Measurements from ENCODE around the gene ZNF638. TPM values are rescaled to one million over a fixed set of nuclear protein-coding genes. Genes with fewer than 3 reads are reported as not detected.

ZNF638 gene
- total RNA-seq, 2 donors from 2014 or later, result 196 to 208 TPM

DNA sequence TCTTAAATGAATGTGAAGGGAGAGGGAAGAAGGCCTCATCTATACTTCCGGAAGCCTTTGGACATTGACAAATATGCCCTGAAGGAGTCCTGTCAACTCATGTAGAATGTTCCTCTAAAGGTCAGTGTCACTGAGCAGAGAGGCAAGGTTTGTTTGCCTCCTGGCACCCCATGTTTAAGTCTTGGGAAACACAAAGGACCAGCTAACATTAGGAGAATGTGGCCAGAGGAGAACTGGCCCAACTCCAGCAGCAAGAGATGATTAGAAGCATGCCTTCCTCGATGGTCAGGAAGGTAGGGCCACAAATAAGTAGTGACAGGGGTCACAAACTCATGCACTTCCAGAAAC is 127.5 kb downstream of the ZNF638 start:
- H3K27ac ChIP-seq (ENCODE audit: low read depth, low read length), result no peak overlapping the region
- peaks cover 31% of the 10 kb centered on the region for H3K4me1 Mint-ChIP-seq
- no peak overlapping the region for H3K9ac ChIP-seq (ENCODE audit: extremely low read depth, low read length, poor library complexity, severe bottlenecking)
- TF ChIP-seq, protein P1, sequence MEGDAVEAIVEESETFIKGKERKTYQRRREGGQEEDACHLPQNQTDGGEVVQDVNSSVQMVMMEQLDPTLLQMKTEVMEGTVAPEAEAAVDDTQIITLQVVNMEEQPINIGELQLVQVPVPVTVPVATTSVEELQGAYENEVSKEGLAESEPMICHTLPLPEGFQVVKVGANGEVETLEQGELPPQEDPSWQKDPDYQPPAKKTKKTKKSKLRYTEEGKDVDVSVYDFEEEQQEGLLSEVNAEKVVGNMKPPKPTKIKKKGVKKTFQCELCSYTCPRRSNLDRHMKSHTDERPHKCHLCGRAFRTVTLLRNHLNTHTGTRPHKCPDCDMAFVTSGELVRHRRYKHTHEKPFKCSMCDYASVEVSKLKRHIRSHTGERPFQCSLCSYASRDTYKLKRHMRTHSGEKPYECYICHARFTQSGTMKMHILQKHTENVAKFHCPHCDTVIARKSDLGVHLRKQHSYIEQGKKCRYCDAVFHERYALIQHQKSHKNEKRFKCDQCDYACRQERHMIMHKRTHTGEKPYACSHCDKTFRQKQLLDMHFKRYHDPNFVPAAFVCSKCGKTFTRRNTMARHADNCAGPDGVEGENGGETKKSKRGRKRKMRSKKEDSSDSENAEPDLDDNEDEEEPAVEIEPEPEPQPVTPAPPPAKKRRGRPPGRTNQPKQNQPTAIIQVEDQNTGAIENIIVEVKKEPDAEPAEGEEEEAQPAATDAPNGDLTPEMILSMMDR (conservative IDR thresholded peaks at IDR 0.05), result no peak
- no peaks in the 10 kb centered on the region for H3K36me3 Mint-ChIP-seq (ENCODE audit: low read depth)
- no peak for DNase-seq
- H3K4me3 Mint-ChIP-seq, result no peak overlapping the region
- no peaks in the 10 kb centered on the region for H3K9me3 Mint-ChIP-seq
- H3K27ac Mint-ChIP-seq, result no peak overlapping the region
- WGBS, 2 experiments (ENCODE audit: insufficient coverage in 1 of 2, insufficient read length in 1 of 2), result 92 to 94% methylated on average over 2 of the region's 2 CpGs
- H3K36me3 ChIP-seq (ENCODE audit: control insufficient read depth, insufficient read depth, low read length), result no peaks in the 10 kb centered on the region
- no peak overlapping the region for H3K4me3 ChIP-seq (ENCODE audit: low read length)
- peaks cover 14% of the 10 kb centered on the region for H3K27me3 ChIP-seq (ENCODE audit: control insufficient read depth, insufficient read depth, low read length, poor library complexity, severe bottlenecking)
- H3K4me1 ChIP-seq (ENCODE audit: control insufficient read depth, insufficient read depth, low read length), result peaks cover 3% of the 10 kb centered on the region
- no peaks in the 10 kb centered on the region for H3K9me3 ChIP-seq (ENCODE audit: control insufficient read depth, low read length)
- H3K27me3 Mint-ChIP-seq (ENCODE audit: insufficient read depth), result peaks cover 36% of the 10 kb centered on the region

DNA sequence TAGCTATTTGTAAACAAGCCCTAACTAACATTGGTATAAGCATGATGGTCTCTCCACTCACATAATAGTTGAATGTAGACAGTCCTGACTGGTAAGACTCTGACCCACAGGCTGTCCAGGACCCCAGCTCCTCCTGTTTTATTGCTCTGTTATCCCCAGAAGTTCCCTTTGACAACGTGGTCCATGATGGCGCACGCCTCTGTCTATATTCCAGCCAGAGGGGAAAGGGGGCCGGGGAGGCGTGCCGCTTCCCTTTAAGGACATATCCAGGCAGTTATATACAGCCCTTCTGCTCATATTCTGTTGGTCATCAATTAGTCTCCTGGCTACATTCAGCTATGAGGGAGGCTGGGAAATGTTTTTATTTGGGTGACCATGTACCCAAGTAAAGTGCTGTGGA is 128.5 kb downstream of the ZNF638 start:
- no peak for DNase-seq

DNA sequence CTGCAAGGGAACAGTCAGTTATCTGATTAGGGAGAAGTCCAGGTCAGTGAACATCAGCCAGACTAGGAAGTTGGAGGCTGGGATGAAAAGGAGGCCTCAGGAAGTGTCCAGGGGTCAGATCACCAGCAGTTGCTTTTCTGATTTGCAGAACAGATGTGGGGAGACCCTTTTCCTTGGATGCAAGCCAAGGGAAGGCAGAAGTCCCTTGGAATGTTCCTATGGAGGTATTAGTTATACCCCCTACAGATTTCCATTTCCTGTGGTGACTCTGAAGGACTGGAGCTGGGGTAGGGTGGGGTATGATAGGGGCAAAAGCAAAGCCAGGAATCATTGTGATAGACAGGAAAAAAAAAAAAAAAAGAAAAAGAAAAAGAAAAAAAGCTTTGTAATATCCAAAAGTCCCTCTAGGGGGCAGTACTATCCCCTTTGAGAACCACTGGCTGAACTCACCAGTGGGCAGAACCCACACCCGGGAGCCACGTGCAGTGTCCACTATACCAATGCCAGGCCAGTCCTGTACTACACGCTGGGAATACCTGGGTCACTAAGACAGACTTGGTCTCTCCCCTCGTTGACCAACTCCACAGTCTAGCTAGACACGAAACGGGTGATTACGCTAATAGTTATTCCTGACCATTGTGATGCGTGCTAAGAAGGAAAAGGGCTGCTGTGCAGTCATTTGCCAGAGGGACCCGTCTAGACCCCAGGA is 129.2 kb downstream of the ZNF638 start:
- H3K9me3 Mint-ChIP-seq, result no peaks in the 10 kb centered on the region
- TF ChIP-seq, protein P1 (conservative IDR thresholded peaks at IDR 0.05), result peak; percentile 85

More for the DNA sequence above, 128.5 kb downstream of the ZNF638 start:
- peaks cover 26% of the 10 kb centered on the region for H3K27me3 Mint-ChIP-seq (ENCODE audit: insufficient read depth)
- H3K27ac ChIP-seq (ENCODE audit: low read depth, low read length), result no peak overlapping the region
- WGBS, 2 experiments (ENCODE audit: insufficient coverage in 1 of 2, insufficient read length in 1 of 2), result 82 to 89% methylated on average over 3 to 6 of the region's 6 CpGs
- no peak overlapping the region for H3K4me3 Mint-ChIP-seq
- H3K9me3 Mint-ChIP-seq, result no peaks in the 10 kb centered on the region
- peaks cover 3% of the 10 kb centered on the region for H3K4me1 ChIP-seq (ENCODE audit: control insufficient read depth, insufficient read depth, low read length)
- no peak overlapping the region for H3K9ac ChIP-seq (ENCODE audit: extremely low read depth, low read length, poor library complexity, severe bottlenecking)
- H3K36me3 ChIP-seq (ENCODE audit: control insufficient read depth, insufficient read depth, low read length), result no peaks in the 10 kb centered on the region
- H3K36me3 Mint-ChIP-seq (ENCODE audit: low read depth), result no peaks in the 10 kb centered on the region
- no peak overlapping the region for H3K27ac Mint-ChIP-seq
- TF ChIP-seq, protein P1 (conservative IDR thresholded peaks at IDR 0.05), result no peak
- peaks cover 31% of the 10 kb centered on the region for H3K4me1 Mint-ChIP-seq
- no peak overlapping the region for H3K4me3 ChIP-seq (ENCODE audit: low read length)
- H3K9me3 ChIP-seq (ENCODE audit: control insufficient read depth, low read length), result no peaks in the 10 kb centered on the region
- peaks cover 17% of the 10 kb centered on the region for H3K27me3 ChIP-seq (ENCODE audit: control insufficient read depth, insufficient read depth, low read length, poor library complexity, severe bottlenecking)

More for the DNA sequence above, 129.2 kb downstream of the ZNF638 start:
- H3K4me3 ChIP-seq (ENCODE audit: low read length), result no peak overlapping the region
- Mint-ChIP-seq H3K27ac (no peak overlapping the region), H3K4me3 (no peak overlapping the region), H3K27me3 (ENCODE audit: insufficient read depth) (peaks cover 22% of the 10 kb centered on the region), H3K4me1 (peaks cover 27% of the 10 kb centered on the region), H3K36me3 (ENCODE audit: low read depth) (no peaks in the 10 kb centered on the region)
- peaks cover 24% of the 10 kb centered on the region for H3K27me3 ChIP-seq (ENCODE audit: control insufficient read depth, insufficient read depth, low read length, poor library complexity, severe bottlenecking)
- no peaks in the 10 kb centered on the region for H3K9me3 ChIP-seq (ENCODE audit: control insufficient read depth, low read length)
- no peaks in the 10 kb centered on the region for H3K36me3 ChIP-seq (ENCODE audit: control insufficient read depth, insufficient read depth, low read length)
- no peak overlapping the region for H3K9ac ChIP-seq (ENCODE audit: extremely low read depth, low read length, poor library complexity, severe bottlenecking)
- WGBS, 2 experiments (ENCODE audit: insufficient coverage in 1 of 2, insufficient read length in 1 of 2), result 51 to 53% methylated on average over 9 of the region's 9 CpGs
- no peaks in the 10 kb centered on the region for H3K4me1 ChIP-seq (ENCODE audit: control insufficient read depth, insufficient read depth, low read length)
- no peak overlapping the region for H3K27ac ChIP-seq (ENCODE audit: low read depth, low read length)
- DNase-seq, result peak; percentile 77
